ENCODE results near the gene TACR1.

DNA sequence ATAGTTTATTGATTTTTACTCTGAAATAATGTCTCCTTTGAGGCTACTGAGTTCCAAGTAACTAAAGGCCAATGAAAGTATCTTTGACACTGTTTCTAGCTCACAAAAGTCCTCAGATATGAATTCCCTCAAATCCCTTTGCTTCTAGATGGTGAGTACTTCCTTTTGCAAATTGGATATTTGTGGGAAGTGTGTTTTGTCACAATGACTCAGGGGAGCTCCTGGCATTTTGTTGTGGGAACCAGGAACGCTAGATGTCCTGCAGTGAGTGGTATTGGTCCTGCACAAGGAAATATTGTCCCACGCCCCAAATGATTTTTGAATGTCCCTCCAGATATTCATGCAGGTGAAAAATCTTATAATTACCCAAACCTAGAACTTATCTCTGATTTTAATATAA, 24.3 kb downstream of the TACR1 start:
- TF ChIP-seq, protein P1, sequence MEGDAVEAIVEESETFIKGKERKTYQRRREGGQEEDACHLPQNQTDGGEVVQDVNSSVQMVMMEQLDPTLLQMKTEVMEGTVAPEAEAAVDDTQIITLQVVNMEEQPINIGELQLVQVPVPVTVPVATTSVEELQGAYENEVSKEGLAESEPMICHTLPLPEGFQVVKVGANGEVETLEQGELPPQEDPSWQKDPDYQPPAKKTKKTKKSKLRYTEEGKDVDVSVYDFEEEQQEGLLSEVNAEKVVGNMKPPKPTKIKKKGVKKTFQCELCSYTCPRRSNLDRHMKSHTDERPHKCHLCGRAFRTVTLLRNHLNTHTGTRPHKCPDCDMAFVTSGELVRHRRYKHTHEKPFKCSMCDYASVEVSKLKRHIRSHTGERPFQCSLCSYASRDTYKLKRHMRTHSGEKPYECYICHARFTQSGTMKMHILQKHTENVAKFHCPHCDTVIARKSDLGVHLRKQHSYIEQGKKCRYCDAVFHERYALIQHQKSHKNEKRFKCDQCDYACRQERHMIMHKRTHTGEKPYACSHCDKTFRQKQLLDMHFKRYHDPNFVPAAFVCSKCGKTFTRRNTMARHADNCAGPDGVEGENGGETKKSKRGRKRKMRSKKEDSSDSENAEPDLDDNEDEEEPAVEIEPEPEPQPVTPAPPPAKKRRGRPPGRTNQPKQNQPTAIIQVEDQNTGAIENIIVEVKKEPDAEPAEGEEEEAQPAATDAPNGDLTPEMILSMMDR (IDR thresholded peaks at IDR 0.05): no peak
- no peak for TF ChIP-seq EP300 (IDR thresholded peaks at IDR 0.05)
- TF ChIP-seq POLR2A (IDR thresholded peaks at IDR 0.05): no peak
